Kidney (tissue), 14 donors: ENCODE data around the gene ZFAND6. TPM values are rescaled to one million over a fixed set of nuclear protein-coding genes. Genes with fewer than 3 reads are reported as not detected.

Experiments
- DNase-seq, 5 donors: peaks; one replicate each; pipeline ENCODE4 v3.0.0-alpha.2; 2013 to 2020
- FAIRE-seq: peaks from 2 replicates; lab custom pipeline; 2012; peaks lifted over from hg19 to GRCh38; lab: Jason Lieb, UNC
- H3K27ac ChIP-seq, 2 donors: one replicate each; pipeline ENCODE4 v1.7.0; 2013; ENCODE audit warnings: low read depth in 2 of 2, low read length in 2 of 2, inconsistent platforms in 1 of 2
- H3K27me3 ChIP-seq: one replicate; pipeline ENCODE4 v1.7.1; 2013; ENCODE audit warnings: low read length, inconsistent platforms; ENCODE audit not compliant: control insufficient read depth, insufficient read depth
- H3K36me3 ChIP-seq, 3 donors: one replicate each; pipeline versions ENCODE4 v1.7.0 to v1.7.1; 2013; ENCODE audit warnings: low read length in 3 of 3, control low read depth in 1 of 3, inconsistent platforms in 1 of 3; ENCODE audit not compliant: insufficient read depth in 3 of 3, control insufficient read depth in 2 of 3
- H3K4me1 ChIP-seq, 3 donors: one replicate each; pipeline versions ENCODE4 v1.7.0 to v1.7.1; 2013; ENCODE audit warnings: low read length in 3 of 3, inconsistent platforms in 1 of 3, low read depth in 1 of 3; ENCODE audit not compliant: control insufficient read depth in 2 of 3, insufficient read depth in 2 of 3
- H3K4me3 ChIP-seq, 3 donors: one replicate each; pipeline versions ENCODE4 v1.7.0 to v1.8.1; 2013; ENCODE audit warnings: low read length in 3 of 3, control low read depth in 1 of 3, inconsistent platforms in 1 of 3
- H3K9ac ChIP-seq, 3 donors: one replicate each; pipeline versions ENCODE4 v1.7.0 to v1.7.1; 2013; ENCODE audit warnings: low read length in 3 of 3, control low read depth in 1 of 3, inconsistent platforms in 1 of 3
- H3K9me3 ChIP-seq, 3 donors: one replicate each; pipeline versions ENCODE4 v1.7.0 to v1.7.1; 2013; ENCODE audit warnings: low read length in 3 of 3, control low read depth in 1 of 3, inconsistent platforms in 1 of 3; ENCODE audit not compliant: control insufficient read depth in 2 of 3, insufficient read depth in 1 of 3
- CTCF ChIP-seq: IDR thresholded peaks from 3 replicates; pipeline ENCODE4 v1.5.1; 2012; ENCODE audit warnings: mild to moderate bottlenecking, moderate library complexity, borderline replicate concordance; ENCODE audit not compliant: insufficient read depth; ENCODE audit errors: extremely low read depth
- intact Hi-C: fragments of 100-400 bp; cut with DNase I; formaldehyde crosslinking; loops from one replicate; pipeline ENCODE4 v1.11.1; 2022
- polyA plus RNA-seq: library from polyadenylated mRNA; stranded (reverse); fragments of 350-450 nt; fragmentation: Illumina TruSeq; extraction: RNeasy Lipid Tissue Mini Kit (QIAGEN cat#74804); gene quantifications from one replicate; pipeline ENCODE4 v1.2.3, GENCODE V29; 2014; ENCODE audit warnings: low read depth, low replicate concordance; ENCODE audit not compliant: insufficient read depth
- total RNA-seq: library from RNA; stranded (reverse); fragmentation: NEBNext Ultra II Directional; extraction: Animal tissue kit (Norgen Biotek cat#: 25700); gene quantifications from one replicate; pipeline ENCODE4 v1.2.1, GENCODE V29; 2021
- donor health status: control.
- donor health status: control.
- donor health status: control.
- donor health status: control.
- donor health status: control.
- donor health status: DM: yes; HTN: yes; CAD: no.
- donor health status: Normal renal cell carcinoma (clear cell type).

The ZFAND6 gene
- total and polyA plus RNA-seq, 2 donors from 2014 or later: 72.3 to 85.7 TPM

DNA sequence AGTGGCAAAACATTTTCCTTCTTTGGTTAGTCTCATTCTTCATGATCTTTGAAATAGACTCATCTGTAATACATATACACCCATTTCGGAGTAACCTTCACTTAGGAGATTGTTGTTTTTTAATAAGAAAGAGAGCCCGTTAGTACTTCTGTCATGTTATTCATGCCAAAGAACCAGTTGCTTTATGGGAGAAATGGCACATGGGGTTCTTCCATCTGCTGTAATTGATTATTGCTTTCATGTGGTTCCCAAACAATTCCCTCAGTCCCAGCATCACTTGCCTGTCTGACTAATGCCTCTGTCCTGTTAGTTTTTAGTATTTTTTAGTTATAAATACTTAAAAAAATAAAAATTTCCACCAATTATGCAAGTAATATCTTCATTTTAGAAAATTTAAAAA, 59.5 kb downstream of the ZFAND6 start:
- Histone ChIP-seq H3K36me3 (no peaks in the 10 kb centered on the region), H3K4me1 (peaks cover 0 to 2% (median 0%) of the 10 kb centered on the region in 3 donors), H3K9me3 (no peaks in the 10 kb centered on the region), H3K9ac (no peak overlapping the region), H3K27me3 (no peaks in the 10 kb centered on the region), H3K27ac (no peak overlapping the region), H3K4me3 (no peak overlapping the region)
- TF ChIP-seq CTCF: no peak
- intact Hi-C loops: no loop called here
- DNase-seq (no peak), FAIRE-seq (no peak)

- Histone ChIP-seq H3K4me1 (no peaks in the 10 kb centered on the region), H3K9ac (no peak overlapping the region), H3K9me3 (no peaks in the 10 kb centered on the region), H3K27me3 (no peaks in the 10 kb centered on the region), H3K36me3 (peaks cover 0 to 2% (median 0%) of the 10 kb centered on the region in 3 donors), H3K4me3 (no peak overlapping the region), H3K27ac (no peak overlapping the region)
- TF ChIP-seq CTCF: no peak
- intact Hi-C loops: no loop called here
- DNase-seq (no peak), FAIRE-seq (no peak)
Observed at GRCh38 chr15:80120636-80121035, 61.2 kb downstream of the ZFAND6 start.

- no peaks in the 10 kb centered on the region for H3K4me1 ChIP-seq
Observed at GRCh38 chr15:80121546-80121945, 62.1 kb downstream of the ZFAND6 start.

More at GRCh38 chr15:80121546-80121945, 62.1 kb downstream of the ZFAND6 start:
- intact Hi-C loops: no loop called here
- no peak for TF ChIP-seq CTCF
- Histone ChIP-seq H3K4me3 (no peak overlapping the region), H3K9me3 (no peaks in the 10 kb centered on the region), H3K9ac (no peak overlapping the region), H3K27me3 (no peaks in the 10 kb centered on the region), H3K27ac (no peak overlapping the region), H3K36me3 (peaks cover 0 to 3% (median 2%) of the 10 kb centered on the region in 3 donors)
- no peak for FAIRE-seq
- DNase-seq: no peak
